Measurements from ENCODE around the gene TSHZ2.

DNA sequence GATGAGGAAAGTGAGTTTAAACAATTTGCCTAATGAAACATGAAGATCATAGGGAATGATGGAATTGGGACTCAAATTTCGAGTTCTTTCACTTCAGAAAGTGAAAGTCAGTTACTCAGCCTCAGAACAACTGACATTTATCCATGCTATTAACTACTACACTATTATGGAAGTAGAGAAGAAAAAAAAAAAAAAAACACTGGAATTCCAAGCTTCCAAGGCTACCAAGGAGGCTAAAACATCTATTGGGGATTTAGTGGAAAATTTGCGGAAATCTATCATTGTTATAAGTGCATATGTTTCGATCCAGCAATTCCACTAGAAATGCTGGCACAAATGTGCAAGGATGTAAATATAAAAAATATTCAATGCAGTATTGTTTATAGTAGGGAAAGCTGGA lies 70.4 kb downstream of the TSHZ2 start:
- no peak for TF ChIP-seq MAZ (IDR thresholded peaks at IDR 0.05; ENCODE audit: borderline replicate concordance, low read depth, low read length)
- TF ChIP-seq, protein P1, sequence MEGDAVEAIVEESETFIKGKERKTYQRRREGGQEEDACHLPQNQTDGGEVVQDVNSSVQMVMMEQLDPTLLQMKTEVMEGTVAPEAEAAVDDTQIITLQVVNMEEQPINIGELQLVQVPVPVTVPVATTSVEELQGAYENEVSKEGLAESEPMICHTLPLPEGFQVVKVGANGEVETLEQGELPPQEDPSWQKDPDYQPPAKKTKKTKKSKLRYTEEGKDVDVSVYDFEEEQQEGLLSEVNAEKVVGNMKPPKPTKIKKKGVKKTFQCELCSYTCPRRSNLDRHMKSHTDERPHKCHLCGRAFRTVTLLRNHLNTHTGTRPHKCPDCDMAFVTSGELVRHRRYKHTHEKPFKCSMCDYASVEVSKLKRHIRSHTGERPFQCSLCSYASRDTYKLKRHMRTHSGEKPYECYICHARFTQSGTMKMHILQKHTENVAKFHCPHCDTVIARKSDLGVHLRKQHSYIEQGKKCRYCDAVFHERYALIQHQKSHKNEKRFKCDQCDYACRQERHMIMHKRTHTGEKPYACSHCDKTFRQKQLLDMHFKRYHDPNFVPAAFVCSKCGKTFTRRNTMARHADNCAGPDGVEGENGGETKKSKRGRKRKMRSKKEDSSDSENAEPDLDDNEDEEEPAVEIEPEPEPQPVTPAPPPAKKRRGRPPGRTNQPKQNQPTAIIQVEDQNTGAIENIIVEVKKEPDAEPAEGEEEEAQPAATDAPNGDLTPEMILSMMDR (conservative IDR thresholded peaks at IDR 0.05; ENCODE audit: low read depth, low read length): no peak
- no peak for TF ChIP-seq RFX5 (IDR thresholded peaks at IDR 0.05; ENCODE audit: low read depth, low read length)
- no peak for TF ChIP-seq CEBPB (IDR thresholded peaks at IDR 0.05; ENCODE audit: low read depth, low read length)
- no peak for TF ChIP-seq POLR2A (IDR thresholded peaks at IDR 0.05; ENCODE audit: low read depth, low read length)
- no peak for TF ChIP-seq NFE2L2 (IDR thresholded peaks at IDR 0.05; ENCODE audit: low read depth, low read length)
- no peak for TF ChIP-seq RAD21 (IDR thresholded peaks at IDR 0.05; ENCODE audit: low read length)

Data from IMR-90 (cell line).